ENCODE data around the gene RALGAPA2.
A peak's percentile ranks its signal among the peaks of the same experiment; 100 is the strongest.

GRCh38 chr20:20369250-20370093 lies 343.0 kb downstream of the RALGAPA2 start:
- TF ChIP-seq EZH2 (IDR thresholded peaks at IDR 0.05; ENCODE audit: borderline replicate concordance, insufficient read depth, low read length, poor library complexity, severe bottlenecking) (no peak), TAF1 (IDR thresholded peaks at IDR 0.05; ENCODE audit: low read depth) (no peak), CTCF (IDR thresholded peaks at IDR 0.05; ENCODE audit: poor library complexity, severe bottlenecking) (peak; percentile 72)

Measured in neural cell (in vitro differentiated cells).